Nephron (organoid): ENCODE results near the gene CD1D.

Source experiments
- H3K27ac Mint-ChIP-seq, 3 experiments: 2 replicates each; pipeline ENCODE4 v1.8.0; 2020; ENCODE audit warnings: mixed read lengths in 3 of 3, mild to moderate bottlenecking in 2 of 3, moderate library complexity in 1 of 3
- H3K27me3 Mint-ChIP-seq: 2 replicates; pipeline ENCODE4 v1.8.0; 2021; ENCODE audit warnings: low read depth, mild to moderate bottlenecking, moderate library complexity, mixed read lengths
- H3K36me3 Mint-ChIP-seq: 2 replicates; pipeline ENCODE4 v1.8.0; 2020; ENCODE audit warnings: low read depth, mixed read lengths
- H3K4me1 Mint-ChIP-seq: 2 replicates; pipeline ENCODE4 v1.8.0; 2020; ENCODE audit warnings: mixed read lengths
- H3K4me3 Mint-ChIP-seq, 3 experiments: 2 replicates each; pipeline ENCODE4 v1.8.0; 2020; ENCODE audit warnings: mild to moderate bottlenecking in 3 of 3, mixed read lengths in 3 of 3, moderate library complexity in 2 of 3
- H3K9me3 Mint-ChIP-seq: 2 replicates; pipeline ENCODE4 v1.8.0; 2020; ENCODE audit warnings: mixed read lengths
- TF ChIP-seq, protein P1 (sequence below), 3 experiments: fragments of 200-600 bp; sonication (generic); IDR thresholded peaks; one replicate each; pipeline ENCODE4 v1.5.0; 2021; ENCODE audit warnings: antibody characterized with exemption in 3 of 3; ENCODE audit not compliant: unreplicated experiment in 3 of 3

Gene CD1D

DNA sequence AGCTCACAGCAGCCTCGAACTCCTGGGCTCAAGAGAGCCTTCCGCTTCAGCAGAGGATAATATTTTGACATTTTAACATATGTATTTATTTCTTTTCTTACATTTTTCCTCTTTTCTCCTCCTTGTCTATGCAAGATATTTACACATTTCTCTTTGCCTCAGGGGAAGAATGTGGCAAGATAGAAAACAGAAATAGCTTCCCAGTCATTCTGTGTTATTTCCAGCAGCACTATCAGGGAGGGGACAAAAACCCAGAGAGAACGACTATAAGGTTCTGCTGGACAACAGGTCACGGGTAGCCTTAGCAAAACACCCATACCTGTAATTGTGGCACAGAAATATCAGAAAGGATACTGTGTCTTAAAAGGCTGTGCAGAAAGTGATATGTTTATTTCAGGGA, 7.9 kb downstream of the CD1D start:
- H3K9me3 Mint-ChIP-seq: no peaks in the 10 kb centered on the region
- TF ChIP-seq, protein P1, sequence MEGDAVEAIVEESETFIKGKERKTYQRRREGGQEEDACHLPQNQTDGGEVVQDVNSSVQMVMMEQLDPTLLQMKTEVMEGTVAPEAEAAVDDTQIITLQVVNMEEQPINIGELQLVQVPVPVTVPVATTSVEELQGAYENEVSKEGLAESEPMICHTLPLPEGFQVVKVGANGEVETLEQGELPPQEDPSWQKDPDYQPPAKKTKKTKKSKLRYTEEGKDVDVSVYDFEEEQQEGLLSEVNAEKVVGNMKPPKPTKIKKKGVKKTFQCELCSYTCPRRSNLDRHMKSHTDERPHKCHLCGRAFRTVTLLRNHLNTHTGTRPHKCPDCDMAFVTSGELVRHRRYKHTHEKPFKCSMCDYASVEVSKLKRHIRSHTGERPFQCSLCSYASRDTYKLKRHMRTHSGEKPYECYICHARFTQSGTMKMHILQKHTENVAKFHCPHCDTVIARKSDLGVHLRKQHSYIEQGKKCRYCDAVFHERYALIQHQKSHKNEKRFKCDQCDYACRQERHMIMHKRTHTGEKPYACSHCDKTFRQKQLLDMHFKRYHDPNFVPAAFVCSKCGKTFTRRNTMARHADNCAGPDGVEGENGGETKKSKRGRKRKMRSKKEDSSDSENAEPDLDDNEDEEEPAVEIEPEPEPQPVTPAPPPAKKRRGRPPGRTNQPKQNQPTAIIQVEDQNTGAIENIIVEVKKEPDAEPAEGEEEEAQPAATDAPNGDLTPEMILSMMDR (IDR thresholded peaks at IDR 0.05; ENCODE audit: unreplicated experiment in 3 of 3): no peak
- no peaks in the 10 kb centered on the region for H3K36me3 Mint-ChIP-seq
- H3K27ac Mint-ChIP-seq: no peak overlapping the region
- H3K4me3 Mint-ChIP-seq: no peak overlapping the region
- H3K4me1 Mint-ChIP-seq: peaks cover 5% of the 10 kb centered on the region
- H3K27me3 Mint-ChIP-seq: peaks cover 28% of the 10 kb centered on the region

DNA sequence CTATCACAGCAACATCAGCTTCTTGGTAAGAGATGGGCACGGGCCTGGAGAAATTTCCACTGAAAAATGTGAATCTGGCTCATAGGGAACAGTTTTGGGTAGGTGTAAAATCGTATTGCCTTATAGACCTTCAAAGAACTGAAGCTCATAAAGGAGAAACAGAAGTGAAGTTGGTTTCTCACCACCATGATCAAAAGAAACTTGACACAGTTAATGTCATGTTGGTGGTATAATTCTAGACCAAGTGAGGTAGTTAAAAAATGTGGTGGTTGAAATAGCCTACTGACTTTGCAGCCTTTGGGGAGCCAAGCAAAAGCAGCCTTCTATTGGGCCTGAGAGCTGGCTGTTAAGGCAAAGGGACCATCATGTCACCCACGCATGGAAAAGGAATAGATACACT, 8.9 kb downstream of the CD1D start:
- H3K4me3 Mint-ChIP-seq: no peak overlapping the region
- H3K4me1 Mint-ChIP-seq: peaks cover 5% of the 10 kb centered on the region
- TF ChIP-seq, protein P1 (IDR thresholded peaks at IDR 0.05; ENCODE audit: unreplicated experiment in 3 of 3): no peak
- peaks cover 23% of the 10 kb centered on the region for H3K27me3 Mint-ChIP-seq
- H3K9me3 Mint-ChIP-seq: no peaks in the 10 kb centered on the region
- H3K36me3 Mint-ChIP-seq: no peaks in the 10 kb centered on the region
- H3K27ac Mint-ChIP-seq: no peak overlapping the region

DNA sequence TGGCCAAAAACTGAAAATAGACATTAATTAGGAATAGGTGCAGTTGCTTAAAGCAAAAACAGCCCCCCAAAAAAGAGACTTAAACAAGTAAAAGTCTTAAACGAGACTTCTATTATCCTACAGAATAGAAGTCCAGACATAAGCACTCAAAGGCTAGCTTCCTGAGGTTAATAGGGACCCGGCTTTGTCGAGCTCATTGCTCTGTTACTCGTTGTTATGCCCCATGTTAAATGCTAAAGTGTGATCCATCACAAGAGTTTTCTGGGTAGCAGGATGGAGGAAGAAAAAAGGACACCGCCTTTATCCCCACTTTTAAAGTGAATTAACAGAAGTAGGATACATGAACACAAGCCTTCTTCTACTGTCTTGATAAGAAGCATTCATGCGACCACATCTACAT, 10.6 kb downstream of the CD1D start:
- TF ChIP-seq, protein P1 (IDR thresholded peaks at IDR 0.05; ENCODE audit: unreplicated experiment in 3 of 3): no peak
- H3K4me1 Mint-ChIP-seq: peaks cover 2% of the 10 kb centered on the region
- H3K9me3 Mint-ChIP-seq: no peaks in the 10 kb centered on the region
- no peak overlapping the region for H3K27ac Mint-ChIP-seq
- peaks cover 12% of the 10 kb centered on the region for H3K27me3 Mint-ChIP-seq
- no peak overlapping the region for H3K4me3 Mint-ChIP-seq
- H3K36me3 Mint-ChIP-seq: no peaks in the 10 kb centered on the region

DNA sequence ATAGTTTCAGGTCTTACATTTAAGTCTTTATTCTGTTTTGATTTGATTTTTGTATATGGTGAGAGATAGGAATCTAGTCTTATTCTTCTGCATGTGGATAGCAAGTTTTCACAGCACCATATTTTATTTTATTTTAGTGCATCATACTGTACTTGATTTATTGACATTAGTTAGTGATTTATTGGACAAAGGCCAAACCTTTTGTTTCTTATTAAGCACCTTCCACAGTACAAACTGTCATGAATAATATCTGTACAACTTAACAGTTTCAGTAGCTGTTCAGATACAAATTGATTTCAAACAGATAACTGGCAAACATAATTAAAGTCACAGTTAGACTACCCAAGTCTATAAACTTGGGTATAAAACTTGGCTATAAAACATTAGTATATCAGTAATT, 15.8 kb downstream of the CD1D start:
- Mint-ChIP-seq H3K4me3 (no peak overlapping the region), H3K27me3 (peaks cover 2% of the 10 kb centered on the region), H3K36me3 (no peaks in the 10 kb centered on the region), H3K9me3 (no peaks in the 10 kb centered on the region), H3K27ac (no peak overlapping the region), H3K4me1 (no peaks in the 10 kb centered on the region)
- TF ChIP-seq, protein P1 (IDR thresholded peaks at IDR 0.05; ENCODE audit: unreplicated experiment in 3 of 3): no peak

DNA sequence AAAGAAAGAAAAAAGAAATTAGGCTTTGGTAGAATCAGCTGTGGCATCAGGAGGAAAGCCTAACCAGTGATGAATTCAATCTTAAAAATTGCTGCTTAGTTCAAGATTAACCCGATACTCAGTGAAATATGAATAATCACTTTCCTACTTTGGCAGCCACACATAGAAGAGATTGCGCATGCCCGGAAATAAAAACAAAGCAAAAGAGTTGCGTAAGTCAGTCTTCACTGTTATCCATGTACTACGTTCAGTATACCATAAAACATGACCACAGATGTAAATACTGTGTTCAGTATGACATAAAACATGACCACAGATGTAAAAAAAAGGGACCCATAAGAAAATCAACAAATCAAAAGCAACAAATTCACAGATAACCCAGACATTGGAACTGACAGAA, 19.2 kb downstream of the CD1D start:
- H3K9me3 Mint-ChIP-seq: no peaks in the 10 kb centered on the region
- H3K4me3 Mint-ChIP-seq: no peak overlapping the region
- H3K27ac Mint-ChIP-seq: no peak overlapping the region
- TF ChIP-seq, protein P1 (IDR thresholded peaks at IDR 0.05; ENCODE audit: unreplicated experiment in 3 of 3): no peak
- H3K4me1 Mint-ChIP-seq: no peaks in the 10 kb centered on the region
- H3K27me3 Mint-ChIP-seq: peaks cover 5% of the 10 kb centered on the region
- no peaks in the 10 kb centered on the region for H3K36me3 Mint-ChIP-seq

DNA sequence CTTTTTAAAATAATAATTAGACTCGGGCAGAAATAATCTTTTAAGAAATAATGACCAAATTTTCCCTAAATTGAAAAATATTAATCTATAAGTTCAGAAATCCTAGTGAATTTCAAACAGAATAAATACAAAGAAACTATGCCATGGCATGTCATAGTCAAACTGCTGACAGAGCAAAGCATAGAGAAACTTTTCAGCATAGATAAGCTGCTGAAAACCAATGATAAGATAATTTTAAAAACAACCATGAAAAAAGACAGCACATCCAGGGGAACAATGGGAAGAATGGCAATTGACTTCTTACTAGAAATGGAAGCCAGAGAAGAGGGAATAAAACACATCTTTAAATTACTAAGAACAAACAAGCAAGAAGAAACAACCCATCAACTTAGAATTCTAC, 19.8 kb downstream of the CD1D start:
- TF ChIP-seq, protein P1 (IDR thresholded peaks at IDR 0.05; ENCODE audit: unreplicated experiment in 3 of 3): no peak
- Mint-ChIP-seq H3K4me1 (no peaks in the 10 kb centered on the region), H3K9me3 (no peaks in the 10 kb centered on the region), H3K27ac (no peak overlapping the region), H3K36me3 (no peaks in the 10 kb centered on the region), H3K4me3 (no peak overlapping the region), H3K27me3 (peaks cover 5% of the 10 kb centered on the region)
